OCI-LY7 (cell line): ENCODE measurements around the gene PRDM5.

Experiments used
- EZH2phosphoT487 ChIP-seq: fragments of 200-600 bp; sonication (generic); IDR thresholded peaks from 2 replicates; pipeline ENCODE4 v1.6.1; 2018; ENCODE audit warnings: low read depth, borderline replicate concordance, mild to moderate bottlenecking, mixed run types, antibody characterized with exemption, low read length, moderate library complexity, mixed read lengths
- TF ChIP-seq, protein P1 (sequence below): fragments of 200-600 bp; sonication (generic); conservative IDR thresholded peaks from 2 replicates; pipeline ENCODE4 v1.5.1; 2014; ENCODE audit warnings: mild to moderate bottlenecking, antibody characterized with exemption, low read length, moderate library complexity, mixed read lengths

DNA sequence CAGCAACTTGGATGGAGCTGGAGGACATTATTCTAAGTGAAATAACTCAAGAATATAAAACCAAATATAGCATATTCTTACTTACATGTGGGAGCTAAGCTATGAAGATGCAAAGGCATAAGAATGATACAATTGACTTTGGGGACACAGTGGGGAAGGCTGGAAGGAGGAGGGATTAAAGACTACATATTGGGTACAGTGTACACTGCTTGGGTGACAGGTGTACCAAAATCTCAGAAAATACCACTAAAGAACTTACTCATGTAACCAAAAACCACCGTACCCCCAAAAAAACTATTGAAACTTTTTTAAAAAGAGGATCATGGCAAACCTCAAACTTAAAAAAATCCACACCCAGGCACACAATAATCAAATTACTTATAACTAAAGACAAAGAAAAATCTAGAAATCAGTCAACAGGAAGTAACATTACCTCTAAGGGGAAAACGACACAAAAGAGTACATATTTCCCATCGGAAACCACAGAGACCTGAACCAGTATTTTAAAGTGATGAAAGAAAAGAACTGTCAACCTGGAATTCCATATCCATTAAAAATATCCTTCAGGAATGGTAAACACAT, 241.8 kb downstream of the PRDM5 start:
- TF ChIP-seq, protein P1, sequence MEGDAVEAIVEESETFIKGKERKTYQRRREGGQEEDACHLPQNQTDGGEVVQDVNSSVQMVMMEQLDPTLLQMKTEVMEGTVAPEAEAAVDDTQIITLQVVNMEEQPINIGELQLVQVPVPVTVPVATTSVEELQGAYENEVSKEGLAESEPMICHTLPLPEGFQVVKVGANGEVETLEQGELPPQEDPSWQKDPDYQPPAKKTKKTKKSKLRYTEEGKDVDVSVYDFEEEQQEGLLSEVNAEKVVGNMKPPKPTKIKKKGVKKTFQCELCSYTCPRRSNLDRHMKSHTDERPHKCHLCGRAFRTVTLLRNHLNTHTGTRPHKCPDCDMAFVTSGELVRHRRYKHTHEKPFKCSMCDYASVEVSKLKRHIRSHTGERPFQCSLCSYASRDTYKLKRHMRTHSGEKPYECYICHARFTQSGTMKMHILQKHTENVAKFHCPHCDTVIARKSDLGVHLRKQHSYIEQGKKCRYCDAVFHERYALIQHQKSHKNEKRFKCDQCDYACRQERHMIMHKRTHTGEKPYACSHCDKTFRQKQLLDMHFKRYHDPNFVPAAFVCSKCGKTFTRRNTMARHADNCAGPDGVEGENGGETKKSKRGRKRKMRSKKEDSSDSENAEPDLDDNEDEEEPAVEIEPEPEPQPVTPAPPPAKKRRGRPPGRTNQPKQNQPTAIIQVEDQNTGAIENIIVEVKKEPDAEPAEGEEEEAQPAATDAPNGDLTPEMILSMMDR = no peak
- TF ChIP-seq EZH2phosphoT487 = no peak
